ENCODE data around the gene C1QL1.

C1QL1 gene

GRCh38 chr17:44928950-44929720 is 39.0 kb downstream of the C1QL1 start:
- DNase-seq (ENCODE audit: low read depth): no peak

GRCh38 chr17:44928136-44928535 is 40.0 kb downstream of the C1QL1 start:
- DNase-seq (ENCODE audit: low read depth): no peak

GRCh38 chr17:44927696-44928095 is 40.4 kb downstream of the C1QL1 start:
- no peak for DNase-seq (ENCODE audit: low read depth)

GRCh38 chr17:44926821-44927525 is 41.1 kb downstream of the C1QL1 start:
- no peak for DNase-seq (ENCODE audit: low read depth)

GRCh38 chr17:44925731-44926697 is 42.1 kb downstream of the C1QL1 start:
- DNase-seq (ENCODE audit: low read depth): no peak

GRCh38 chr17:44924107-44924544 is 44.0 kb downstream of the C1QL1 start:
- no peak for DNase-seq (ENCODE audit: low read depth)

- DNase-seq (ENCODE audit: low read depth): no peak
Observed at GRCh38 chr17:44922746-44923470, 45.2 kb downstream of the C1QL1 start.

- no peak for DNase-seq (ENCODE audit: low read depth)
Observed at GRCh38 chr17:44922136-44922535, 46.0 kb downstream of the C1QL1 start.

- DNase-seq (ENCODE audit: low read depth): no peak
Observed at GRCh38 chr17:44921122-44921882, 46.8 kb downstream of the C1QL1 start.

- DNase-seq (ENCODE audit: low read depth): no peak
Observed at GRCh38 chr17:44920565-44920940, 47.5 kb downstream of the C1QL1 start.

- DNase-seq (ENCODE audit: low read depth): peak; percentile 40
Observed at GRCh38 chr17:44919885-44920564, 48.1 kb downstream of the C1QL1 start.

- DNase-seq (ENCODE audit: low read depth): no peak
Observed at GRCh38 chr17:44919411-44919810, 48.7 kb downstream of the C1QL1 start.

- DNase-seq (ENCODE audit: low read depth): no peak
Observed at GRCh38 chr17:44918006-44918405, 50.1 kb downstream of the C1QL1 start.

- DNase-seq (ENCODE audit: low read depth): no peak
Observed at GRCh38 chr17:44917456-44917855, 50.6 kb downstream of the C1QL1 start.

GRCh38 chr17:44916781-44917241 is 51.3 kb downstream of the C1QL1 start:
- DNase-seq (ENCODE audit: low read depth): no peak

- no peak for DNase-seq (ENCODE audit: low read depth)
Observed at GRCh38 chr17:44915862-44916780, 52.0 kb downstream of the C1QL1 start.

- no peak for DNase-seq (ENCODE audit: low read depth)
Observed at GRCh38 chr17:44915321-44915726, 52.8 kb downstream of the C1QL1 start, which contains the start of gene GFAP. TSS of gene GFAP (minus strand) at chr17:44915500. CDS start at chr17:44915486, 14 bp downstream.

GRCh38 chr17:44914698-44915271 is 53.3 kb downstream of the C1QL1 start:
- DNase-seq (ENCODE audit: low read depth): no peak

GRCh38 chr17:44914148-44914547 is 54.0 kb downstream of the C1QL1 start:
- no peak for DNase-seq (ENCODE audit: low read depth)

All from stimulated activated CD4-positive, alpha-beta T cell treated with anti-CD3 and anti-CD28 coated beads, Interleukin-2, amount 100 ng/mL, for 4 hours (primary cell).